HCT116 (cell line): ENCODE data around the gene RAD51C. TPM values are rescaled to one million over a fixed set of nuclear protein-coding genes. Genes with fewer than 3 reads are reported as not detected.

Experiments used
- ATAC-seq: fragments of 200-7000 bp; cut with Tn5 transposase; 2 replicates; pipeline ENCODE4 v1.9.1; 2020; ENCODE audit warnings: mild to moderate bottlenecking, moderate library complexity
- BruUV-seq: library from RNA; stranded (reverse); fragments of 400-500 nt; replicated peaks from 2 replicates; lab custom pipeline; 2021; lab: Mats Ljungman, UMichigan
- CTCF ChIA-PET: fragments of 300-600 bp; sonication (Branson Sonifier 250); formaldehyde crosslinking; loops from one replicate; lab custom pipeline; 2021; ENCODE audit warnings: antibody characterized with exemption; lab: Charles Lee
- POLR2A ChIA-PET: fragments of 300-600, 350-600 bp; sonication (Branson Sonifier 250); formaldehyde crosslinking; loops from one replicate; lab custom pipeline; 2021; ENCODE audit warnings: antibody characterized with exemption; lab: Charles Lee
- RAD21 ChIA-PET, 2 experiments: fragments of 300-600 bp; sonication (Branson Sonifier 250); formaldehyde crosslinking; loops; one replicate each; lab custom pipeline; 2023; ENCODE audit warnings: low total read pairs in 2 of 2; ENCODE audit not compliant: uncharacterized antibody in 2 of 2, unreplicated experiment in 2 of 2, low non-redundant PET in 1 of 2; lab: Charles Lee
- DNase-seq: peaks from one replicate; pipeline ENCODE4 v3.0.0-alpha.2; 2010; ENCODE audit warnings: low read depth, low spot score
- H2AFZ ChIP-seq: fragments of 200-600 bp; shearing (Covaris generic), sonication (generic); 2 replicates; pipeline ENCODE4 v1.6.1; 2017; ENCODE audit warnings: low read depth, mixed run types, mixed read lengths, antibody characterized with exemption, low read length; ENCODE audit not compliant: poor library complexity, severe bottlenecking
- H3K27ac ChIP-seq: 2 replicates; pipeline ENCODE4 v1.5.1; 2012; ENCODE audit warnings: low read depth, low read length
- H3K27me3 ChIP-seq: fragments of 200-600 bp; sonication (generic); 2 replicates; pipeline ENCODE4 v1.6.1; 2016; ENCODE audit warnings: mixed run types, low read length, mixed read lengths; ENCODE audit not compliant: insufficient read depth
- H3K36me3 ChIP-seq, 2 experiments: fragments of 200-500 bp in 1 of 2; fragments of 200-600 bp in 1 of 2; sonication (Bioruptor generic) in 1 of 2; sonication (generic) in 1 of 2; 2 replicates each; pipeline versions ENCODE4 v1.5.1 to v1.6.1; 2014 to 2016; ENCODE audit warnings: low read length in 2 of 2, inconsistent platforms in 1 of 2, mixed read lengths in 1 of 2, mixed run types in 1 of 2; ENCODE audit not compliant: insufficient read depth in 2 of 2, control insufficient read depth in 1 of 2
- H3K4me1 ChIP-seq, 2 experiments: fragments of 200-600 bp in 1 of 2; sonication (generic) in 1 of 2; 2 replicates each; pipeline versions ENCODE4 v1.5.1 to v1.6.1; 2012 to 2017; ENCODE audit warnings: low read length in 2 of 2, inconsistent platforms in 1 of 2, mild to moderate bottlenecking in 1 of 2, mixed read lengths in 1 of 2, mixed run types in 1 of 2, moderate library complexity in 1 of 2; ENCODE audit not compliant: insufficient read depth in 2 of 2, control insufficient read depth in 1 of 2
- H3K4me2 ChIP-seq: fragments of 200-600 bp; sonication (generic); 2 replicates; pipeline ENCODE4 v1.6.1; 2017; ENCODE audit warnings: mixed run types, low read length, mixed read lengths
- H3K4me3 ChIP-seq, 2 experiments: fragments of 200-600 bp in 1 of 2; sonication (generic) in 1 of 2; replicated peaks in 1 of 2; 2 replicates each; pipeline ENCODE4 v1.5.1; 2011 to 2016; ENCODE audit warnings: low read length in 2 of 2, control low read depth in 1 of 2, low read depth in 1 of 2, mild to moderate bottlenecking in 1 of 2, mixed read lengths in 1 of 2, mixed run types in 1 of 2
- H3K79me2 ChIP-seq: fragments of 200-600 bp; sonication (generic); 2 replicates; pipeline ENCODE4 v1.6.1; 2017; ENCODE audit warnings: mild to moderate bottlenecking, mixed run types, low read length, moderate library complexity, mixed read lengths; ENCODE audit not compliant: insufficient read depth
- H3K9ac ChIP-seq: fragments of 200-600 bp; sonication (generic); 2 replicates; pipeline ENCODE4 v1.6.1; 2016; ENCODE audit warnings: low read length, mixed read lengths
- H3K9me2 ChIP-seq: fragments of 200-600 bp; sonication (generic), shearing (Covaris generic); 2 replicates; pipeline ENCODE4 v1.6.1; 2017; ENCODE audit warnings: mixed run types, mild to moderate bottlenecking, moderate library complexity; ENCODE audit not compliant: insufficient read depth
- H3K9me3 ChIP-seq, 2 experiments: fragments of 200-500 bp in 1 of 2; fragments of 200-600 bp in 1 of 2; sonication (Bioruptor generic) in 1 of 2; sonication (generic) in 1 of 2; 2 replicates each; pipeline ENCODE4 v1.6.1; 2014 to 2017; ENCODE audit warnings: low read length in 2 of 2, mixed read lengths in 2 of 2, inconsistent platforms in 1 of 2, low read depth in 1 of 2, mild to moderate bottlenecking in 1 of 2, mixed run types in 1 of 2, moderate library complexity in 1 of 2; ENCODE audit not compliant: control insufficient read depth in 1 of 2, insufficient read depth in 1 of 2
- H4K20me1 ChIP-seq: fragments of 200-600 bp; sonication (generic), shearing (Covaris generic); 2 replicates; pipeline ENCODE4 v1.6.1; 2017; ENCODE audit warnings: mixed run types, mild to moderate bottlenecking, moderate library complexity; ENCODE audit not compliant: insufficient read depth
- CEBPB ChIP-seq: IDR thresholded peaks from 2 replicates; pipeline ENCODE4 v1.6.1; 2012; ENCODE audit warnings: low read depth
- ELF1 ChIP-seq: IDR thresholded peaks from 2 replicates; pipeline ENCODE4 v1.6.1; 2012; ENCODE audit warnings: low read depth, borderline replicate concordance
- FOSL1 ChIP-seq: IDR thresholded peaks from 2 replicates; pipeline ENCODE4 v1.6.1; 2012; ENCODE audit warnings: low read depth
- JUND ChIP-seq: IDR thresholded peaks from 2 replicates; pipeline ENCODE4 v1.6.1; 2012
- POLR2AphosphoS5 ChIP-seq: IDR thresholded peaks from 2 replicates; pipeline ENCODE4 v1.6.1; 2011; ENCODE audit warnings: mild to moderate bottlenecking, low read depth, low read length, moderate library complexity
- SIN3A ChIP-seq: IDR thresholded peaks from 2 replicates; pipeline ENCODE4 v1.6.1; 2012; ENCODE audit warnings: low read depth
- SP1 ChIP-seq: IDR thresholded peaks from 2 replicates; pipeline ENCODE4 v1.6.1; 2012; ENCODE audit warnings: low read depth
- TCF7L2 ChIP-seq: IDR thresholded peaks from 2 replicates; pipeline ENCODE4 v1.7.0; 2011; ENCODE audit warnings: borderline replicate concordance, inconsistent platforms; ENCODE audit not compliant: insufficient read depth, insufficient read length; ENCODE audit errors: extremely low read depth
- ZFX ChIP-seq: fragments of 450-650 bp; IDR thresholded peaks from 2 replicates; pipeline ENCODE4 v1.6.1; 2017
- ZNF274 ChIP-seq: fragments of 200-500 bp; sonication (Bioruptor generic); IDR thresholded peaks from 2 replicates; pipeline ENCODE4 v1.6.1; 2014; ENCODE audit warnings: mild to moderate bottlenecking, low read depth, low read length, inconsistent platforms
- intact Hi-C: fragments of 100-400 bp; cut with micrococcal nuclease; formaldehyde crosslinking; loops from 2 replicates; pipeline ENCODE4 v1.10.0; 2022
- total RNA-seq: library from RNA; stranded (reverse); gene quantifications from one replicate; pipeline ENCODE4 v1.2.1, GENCODE V29; 2021; ENCODE audit not compliant: unreplicated experiment
- TF ChIP-seq, protein P1 (sequence below): IDR thresholded peaks from 2 replicates; pipeline ENCODE4 v1.6.1; 2011; ENCODE audit warnings: mild to moderate bottlenecking, low read length, moderate library complexity; ENCODE audit not compliant: insufficient replicate concordance; ENCODE audit errors: extremely low read depth
- TF ChIP-seq, protein P2 (sequence below): IDR thresholded peaks from 2 replicates; pipeline ENCODE4 v1.6.1; 2012
- TF ChIP-seq, protein P3 (sequence below): IDR thresholded peaks from 2 replicates; pipeline ENCODE4 v1.6.1; 2012
- TF ChIP-seq, protein P4 (sequence below): IDR thresholded peaks from 2 replicates; pipeline ENCODE4 v1.6.1; 2012; ENCODE audit warnings: low read depth

The RAD51C gene
- total RNA-seq, 1 experiment from 2014 or later, result 94.9 TPM

DNA sequence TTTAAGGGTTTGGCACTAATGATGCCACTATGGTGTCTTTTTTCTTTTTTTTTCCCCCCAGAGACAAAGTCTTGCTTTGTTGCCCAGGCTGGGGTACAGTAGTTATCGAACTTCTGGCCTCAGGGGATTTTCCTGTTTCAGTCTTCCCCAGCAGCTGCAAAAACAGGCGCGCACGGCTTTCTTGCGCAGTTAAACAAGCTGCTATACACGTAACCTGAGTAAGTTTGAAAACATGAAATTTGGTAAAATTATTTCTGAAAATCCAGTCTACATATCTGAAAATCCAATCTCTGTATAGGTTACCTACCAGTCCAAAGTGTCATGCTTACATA, 12.4 kb upstream of the RAD51C start:
- peaks cover 0 to 20% of the 10 kb centered on the region in 2 experiments; a peak in 2 of 4 replicates for H3K4me1 ChIP-seq
- ChIA-PET POLR2A (interaction anchor here (1.3 to 6.3 kb wide), 4 partner anchors 9 to 49 kb away, joined by 3 to 110 read pairs (median 51); partner anchors contain the start of genes RAD51C and TEX14), RAD21 (no interaction called here), CTCF (no interaction called here)
- H4K20me1 ChIP-seq, result no peaks in the 10 kb centered on the region
- no peaks in the 10 kb centered on the region for H3K27me3 ChIP-seq
- H2AFZ ChIP-seq, result peak overlapping the region; percentile 59
- H3K4me2 ChIP-seq, result peak overlapping the region; percentile 53; the same call in 1 of the 2 replicates
- peak overlapping the region; percentile 37; the same call in 1 of the 2 replicates for H3K9ac ChIP-seq
- TF ChIP-seq, protein P1, sequence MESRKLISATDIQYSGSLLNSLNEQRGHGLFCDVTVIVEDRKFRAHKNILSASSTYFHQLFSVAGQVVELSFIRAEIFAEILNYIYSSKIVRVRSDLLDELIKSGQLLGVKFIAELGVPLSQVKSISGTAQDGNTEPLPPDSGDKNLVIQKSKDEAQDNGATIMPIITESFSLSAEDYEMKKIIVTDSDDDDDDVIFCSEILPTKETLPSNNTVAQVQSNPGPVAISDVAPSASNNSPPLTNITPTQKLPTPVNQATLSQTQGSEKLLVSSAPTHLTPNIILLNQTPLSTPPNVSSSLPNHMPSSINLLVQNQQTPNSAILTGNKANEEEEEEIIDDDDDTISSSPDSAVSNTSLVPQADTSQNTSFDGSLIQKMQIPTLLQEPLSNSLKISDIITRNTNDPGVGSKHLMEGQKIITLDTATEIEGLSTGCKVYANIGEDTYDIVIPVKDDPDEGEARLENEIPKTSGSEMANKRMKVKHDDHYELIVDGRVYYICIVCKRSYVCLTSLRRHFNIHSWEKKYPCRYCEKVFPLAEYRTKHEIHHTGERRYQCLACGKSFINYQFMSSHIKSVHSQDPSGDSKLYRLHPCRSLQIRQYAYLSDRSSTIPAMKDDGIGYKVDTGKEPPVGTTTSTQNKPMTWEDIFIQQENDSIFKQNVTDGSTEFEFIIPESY, result no peak
- no peak for TF ChIP-seq TCF7L2
- TF ChIP-seq ELF1, result no peak
- TF ChIP-seq ZFX, result 0 out of 2 replicates have a peak, but pooled peaks have one; percentile 10
- ATAC-seq (no peak), DNase-seq (no peak)
- BruUV-seq, result no TSS peak
- H3K36me3 ChIP-seq, result no peaks in the 10 kb centered on the region
- no peak overlapping the region for H3K4me3 ChIP-seq
- H3K27ac ChIP-seq, result no peak overlapping the region
- H3K9me3 ChIP-seq, result no peaks in the 10 kb centered on the region
- H3K79me2 ChIP-seq, result no peaks in the 10 kb centered on the region
- no peaks in the 10 kb centered on the region for H3K9me2 ChIP-seq
- intact Hi-C loops, result no loop called here

DNA sequence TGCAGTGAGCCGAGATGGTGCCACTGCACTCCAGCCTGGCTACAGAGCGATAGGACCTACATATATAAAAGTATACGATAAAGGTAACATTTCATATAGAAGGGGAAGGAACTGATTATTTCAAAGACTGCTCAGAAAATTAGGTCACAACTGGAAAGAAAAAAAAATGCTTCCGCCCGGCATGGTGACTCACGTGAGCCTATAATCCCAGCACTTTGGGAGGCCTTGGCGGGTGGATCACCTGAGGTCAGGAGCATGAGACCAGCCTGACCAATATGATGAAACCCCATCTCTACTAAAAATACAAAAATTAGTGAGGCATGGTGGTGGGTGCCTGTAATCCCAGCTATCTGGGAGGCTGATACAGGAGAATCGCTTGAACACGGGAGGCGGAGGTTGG, 8.4 kb upstream of the RAD51C start:
- DNase-seq (no peak), ATAC-seq (no peak)
- H3K9ac ChIP-seq, result no peak overlapping the region
- no peaks in the 10 kb centered on the region for H3K27me3 ChIP-seq
- no peaks in the 10 kb centered on the region for H4K20me1 ChIP-seq
- H3K36me3 ChIP-seq, result no peaks in the 10 kb centered on the region
- H3K9me2 ChIP-seq, result no peaks in the 10 kb centered on the region
- CTCF ChIA-PET, result interaction anchor here (1.2 kb wide), 1 partner anchor 17 kb away, joined by 4 read pairs; no protein-coding TSS in a partner anchor
- peaks cover 0 to 11% of the 10 kb centered on the region in 2 experiments; a peak in 2 of 4 replicates for H3K4me1 ChIP-seq
- no peak overlapping the region for H3K4me2 ChIP-seq
- no TSS peak for BruUV-seq
- H3K4me3 ChIP-seq, result no peak overlapping the region
- H2AFZ ChIP-seq, result no peak overlapping the region
- no peaks in the 10 kb centered on the region for H3K79me2 ChIP-seq
- POLR2A ChIA-PET, result interaction anchor here (1.0 to 1.3 kb wide), 3 partner anchors 8 to 53 kb away, joined by 4 to 5 read pairs (median 4); partner anchors contain the start of genes RAD51C and TEX14
- RAD21 ChIA-PET, result no interaction called here
- H3K27ac ChIP-seq, result no peak overlapping the region
- H3K9me3 ChIP-seq, result no peaks in the 10 kb centered on the region
- intact Hi-C loops, result no loop called here
- TF ChIP-seq SP1 (no peak), POLR2AphosphoS5 (no peak), SIN3A (no peak), CEBPB (no peak), TCF7L2 (no peak), JUND (no peak), FOSL1 (no peak), ZNF274 (no peak)
- TF ChIP-seq, protein P2, sequence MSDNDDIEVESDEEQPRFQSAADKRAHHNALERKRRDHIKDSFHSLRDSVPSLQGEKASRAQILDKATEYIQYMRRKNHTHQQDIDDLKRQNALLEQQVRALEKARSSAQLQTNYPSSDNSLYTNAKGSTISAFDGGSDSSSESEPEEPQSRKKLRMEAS, result no peak
- TF ChIP-seq, protein P3, sequence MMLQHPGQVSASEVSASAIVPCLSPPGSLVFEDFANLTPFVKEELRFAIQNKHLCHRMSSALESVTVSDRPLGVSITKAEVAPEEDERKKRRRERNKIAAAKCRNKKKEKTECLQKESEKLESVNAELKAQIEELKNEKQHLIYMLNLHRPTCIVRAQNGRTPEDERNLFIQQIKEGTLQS, result no peak
- TF ChIP-seq, protein P4, sequence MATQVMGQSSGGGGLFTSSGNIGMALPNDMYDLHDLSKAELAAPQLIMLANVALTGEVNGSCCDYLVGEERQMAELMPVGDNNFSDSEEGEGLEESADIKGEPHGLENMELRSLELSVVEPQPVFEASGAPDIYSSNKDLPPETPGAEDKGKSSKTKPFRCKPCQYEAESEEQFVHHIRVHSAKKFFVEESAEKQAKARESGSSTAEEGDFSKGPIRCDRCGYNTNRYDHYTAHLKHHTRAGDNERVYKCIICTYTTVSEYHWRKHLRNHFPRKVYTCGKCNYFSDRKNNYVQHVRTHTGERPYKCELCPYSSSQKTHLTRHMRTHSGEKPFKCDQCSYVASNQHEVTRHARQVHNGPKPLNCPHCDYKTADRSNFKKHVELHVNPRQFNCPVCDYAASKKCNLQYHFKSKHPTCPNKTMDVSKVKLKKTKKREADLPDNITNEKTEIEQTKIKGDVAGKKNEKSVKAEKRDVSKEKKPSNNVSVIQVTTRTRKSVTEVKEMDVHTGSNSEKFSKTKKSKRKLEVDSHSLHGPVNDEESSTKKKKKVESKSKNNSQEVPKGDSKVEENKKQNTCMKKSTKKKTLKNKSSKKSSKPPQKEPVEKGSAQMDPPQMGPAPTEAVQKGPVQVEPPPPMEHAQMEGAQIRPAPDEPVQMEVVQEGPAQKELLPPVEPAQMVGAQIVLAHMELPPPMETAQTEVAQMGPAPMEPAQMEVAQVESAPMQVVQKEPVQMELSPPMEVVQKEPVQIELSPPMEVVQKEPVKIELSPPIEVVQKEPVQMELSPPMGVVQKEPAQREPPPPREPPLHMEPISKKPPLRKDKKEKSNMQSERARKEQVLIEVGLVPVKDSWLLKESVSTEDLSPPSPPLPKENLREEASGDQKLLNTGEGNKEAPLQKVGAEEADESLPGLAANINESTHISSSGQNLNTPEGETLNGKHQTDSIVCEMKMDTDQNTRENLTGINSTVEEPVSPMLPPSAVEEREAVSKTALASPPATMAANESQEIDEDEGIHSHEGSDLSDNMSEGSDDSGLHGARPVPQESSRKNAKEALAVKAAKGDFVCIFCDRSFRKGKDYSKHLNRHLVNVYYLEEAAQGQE, result no peak
